NB4 (cell line): Measurements from ENCODE around the gene ABHD10.

Experiments
- CTCF ChIP-seq: IDR thresholded peaks from one replicate; pipeline ENCODE4 v1.5.1; 2012; ENCODE audit warnings: low read depth, low read length
- POLR2A ChIP-seq: IDR thresholded peaks from 2 replicates; pipeline ENCODE4 v1.6.1; 2011; ENCODE audit warnings: mild to moderate bottlenecking; ENCODE audit not compliant: insufficient read length; ENCODE audit errors: extremely low read depth
- TF ChIP-seq, protein P1 (sequence below): IDR thresholded peaks from 2 replicates; pipeline ENCODE4 v1.6.1; 2011; ENCODE audit warnings: low read depth, low read length

GRCh38 chr3:112000966-112001365 lies 22.1 kb downstream of the ABHD10 start:
- TF ChIP-seq POLR2A (no peak), CTCF (no peak)
- TF ChIP-seq, protein P1, sequence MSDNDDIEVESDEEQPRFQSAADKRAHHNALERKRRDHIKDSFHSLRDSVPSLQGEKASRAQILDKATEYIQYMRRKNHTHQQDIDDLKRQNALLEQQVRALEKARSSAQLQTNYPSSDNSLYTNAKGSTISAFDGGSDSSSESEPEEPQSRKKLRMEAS = no peak
